ENCODE results near the gene BBX.

Gene BBX

DNA sequence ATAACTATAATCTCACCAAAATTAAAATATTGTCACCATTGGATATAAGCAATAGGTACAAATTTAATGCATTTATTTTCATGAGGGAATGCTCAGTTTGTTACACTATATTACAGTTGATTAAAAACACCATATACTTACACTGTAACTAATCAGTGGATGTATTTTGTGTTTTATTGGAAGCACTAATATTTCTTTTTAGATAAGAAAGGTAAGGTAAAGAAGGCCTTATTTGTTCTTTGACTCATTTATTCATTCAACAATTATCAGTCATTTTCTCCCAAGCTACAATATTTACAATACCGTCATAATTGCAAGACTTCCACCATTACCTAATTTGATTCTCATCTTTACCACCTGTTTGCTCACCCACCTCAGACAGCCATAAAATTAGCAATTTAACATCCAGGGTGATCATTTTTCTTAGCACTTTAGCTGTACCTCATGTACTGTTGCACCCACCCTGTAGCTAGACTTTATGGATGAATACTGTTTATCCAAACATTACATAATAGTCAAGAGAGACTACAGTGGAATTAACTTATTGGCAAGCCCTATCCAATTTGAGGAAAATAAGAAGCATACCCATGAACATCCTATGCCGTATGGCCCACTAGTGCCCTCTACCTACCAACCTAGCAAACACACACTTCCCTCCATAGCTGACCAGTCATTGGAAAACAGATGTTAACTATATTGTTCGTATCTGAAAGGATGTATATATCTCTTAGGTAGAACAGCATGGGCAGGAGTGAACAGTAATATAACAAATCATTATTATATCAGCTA is 229.6 kb downstream of the BBX start:
- peak; percentile 15 for DNase-seq (ENCODE audit: low spot score)

DNA sequence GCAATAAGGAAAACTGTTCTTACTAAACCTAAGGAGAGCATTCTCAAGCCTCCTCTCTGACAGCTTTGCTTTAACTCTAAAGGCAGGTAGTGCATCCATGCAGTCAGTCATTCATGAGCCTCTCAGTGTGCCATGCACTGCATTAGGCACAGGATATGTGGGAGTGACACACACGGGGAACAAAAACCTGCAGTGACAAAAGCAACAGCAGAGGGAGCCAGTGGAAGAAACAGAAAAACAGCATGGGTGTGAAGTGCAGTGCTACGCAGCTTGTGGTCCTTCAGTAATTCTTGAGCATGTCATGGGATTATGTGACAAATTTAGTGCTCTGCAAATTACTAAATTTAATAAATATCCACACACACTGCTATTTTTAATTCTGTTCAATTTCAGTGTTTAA is 230.7 kb downstream of the BBX start:
- peak; percentile 5 for DNase-seq (ENCODE audit: low spot score)

DNA sequence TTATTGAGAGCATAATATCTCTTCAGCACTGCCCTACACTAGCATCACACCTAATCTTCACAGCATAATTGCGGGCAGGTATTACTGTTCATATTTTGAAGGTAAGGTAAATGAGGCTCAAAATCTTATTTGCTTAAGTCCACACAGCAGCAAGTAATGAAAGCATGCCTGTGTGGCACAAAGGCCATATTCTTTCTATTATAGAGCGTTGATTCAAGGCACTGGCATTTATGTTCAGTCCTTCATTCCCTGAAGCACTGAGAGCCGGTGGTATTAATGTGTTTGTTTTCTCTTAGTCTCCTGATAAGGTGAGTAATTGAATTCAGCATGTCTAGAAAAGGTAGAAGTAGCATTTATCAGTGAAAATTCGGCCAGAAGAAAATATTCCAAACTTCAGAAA is 231.2 kb downstream of the BBX start:
- no peak for DNase-seq (ENCODE audit: low spot score)

DNA sequence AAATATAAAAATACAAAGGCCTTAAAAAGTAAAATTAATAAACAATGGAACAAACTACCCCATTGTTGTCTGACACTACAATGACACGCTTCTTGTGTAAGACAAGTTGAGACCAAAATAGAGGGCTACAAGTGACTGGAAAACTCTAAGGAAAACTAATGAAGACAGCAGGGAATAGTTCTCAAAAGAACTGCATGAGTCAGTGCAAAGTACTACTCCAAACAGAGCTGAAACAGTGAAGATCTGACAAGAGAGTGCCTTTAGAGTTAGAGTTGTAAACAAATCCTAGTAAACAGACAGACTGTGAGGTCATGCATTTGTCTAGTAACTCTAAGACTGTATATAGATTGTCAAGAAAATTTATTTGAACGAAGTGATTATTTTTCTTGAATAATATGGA is 233.9 kb downstream of the BBX start:
- no peak for DNase-seq (ENCODE audit: low spot score)

DNA sequence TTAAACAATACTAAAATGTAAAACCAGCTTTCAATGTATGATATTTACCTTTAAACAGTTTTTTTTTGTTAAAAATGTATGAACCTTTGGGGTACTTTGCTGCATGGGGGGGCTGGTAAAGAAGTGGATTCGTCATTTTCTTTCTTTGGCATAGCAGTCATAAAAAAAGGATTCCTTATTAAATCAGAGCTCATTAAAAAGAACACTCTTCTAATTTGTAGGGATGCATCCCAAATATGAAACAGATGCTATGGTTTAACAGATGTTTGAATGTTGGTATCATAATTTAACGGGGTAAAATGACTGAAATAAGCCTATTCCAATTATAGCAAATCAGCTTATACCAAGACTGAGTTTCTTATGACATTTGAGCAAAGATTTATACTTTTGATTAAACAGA is 234.4 kb downstream of the BBX start:
- DNase-seq (ENCODE audit: low spot score) = no peak

DNA sequence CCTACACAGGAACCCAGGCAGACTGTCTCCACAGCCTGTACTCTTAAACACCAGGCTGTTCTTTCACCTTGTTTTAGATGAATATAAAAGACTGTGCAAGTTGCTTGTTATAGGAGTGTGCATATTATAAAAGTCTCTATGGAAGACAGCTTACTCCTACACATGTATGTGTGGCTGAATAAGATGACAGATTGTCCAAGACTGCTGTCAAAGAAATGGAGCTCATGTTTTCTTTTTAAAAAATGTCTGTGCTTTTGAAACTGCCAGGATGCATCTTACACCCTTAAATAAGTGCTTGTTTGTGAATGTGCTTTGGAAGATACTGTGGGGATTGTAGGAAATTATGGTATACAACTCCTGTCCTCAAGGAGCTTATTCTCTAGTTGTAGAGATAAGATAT is 237.4 kb downstream of the BBX start:
- DNase-seq (ENCODE audit: low spot score) = no peak

DNA sequence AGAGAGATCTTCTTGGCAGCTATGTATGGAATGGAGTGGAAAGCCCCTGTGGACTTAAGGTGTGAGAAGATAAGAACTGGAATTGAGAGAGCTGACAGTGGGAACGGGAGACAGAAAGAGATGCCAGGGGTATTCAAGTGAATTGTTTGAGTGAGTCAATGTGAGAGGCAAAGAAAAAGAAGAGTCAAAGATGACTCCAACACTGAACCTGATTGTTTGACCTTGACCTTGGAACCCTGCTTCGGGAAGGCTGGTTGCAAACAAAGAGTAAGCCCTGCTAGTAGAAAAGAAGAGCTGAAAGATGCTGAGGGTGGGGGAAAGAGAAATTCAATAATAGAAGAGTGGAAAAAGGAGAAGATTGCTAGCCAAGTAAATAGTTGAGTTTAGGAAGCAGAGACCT is 238.6 kb downstream of the BBX start:
- no peak for DNase-seq (ENCODE audit: low spot score)

DNA sequence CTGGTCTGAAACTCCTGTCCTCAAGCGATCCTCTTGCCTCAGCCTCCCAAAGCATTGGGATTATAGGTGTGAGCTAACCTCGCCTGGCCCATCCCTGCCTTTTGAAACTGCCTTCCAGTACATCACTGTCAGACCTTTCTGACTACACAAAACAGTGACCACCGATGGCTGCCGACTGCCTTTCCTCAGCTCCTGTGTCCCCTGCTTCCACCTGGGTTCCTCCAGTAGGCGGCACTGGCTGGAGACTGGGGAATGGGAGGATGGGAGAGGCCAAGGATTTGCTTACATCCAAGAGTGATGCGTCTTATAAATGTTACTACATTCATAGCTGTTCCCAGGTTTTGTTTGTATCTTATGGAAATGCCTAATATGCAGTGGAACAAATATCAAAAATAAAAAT is 242.8 kb downstream of the BBX start:
- DNase-seq (ENCODE audit: low spot score) = no peak

DNA sequence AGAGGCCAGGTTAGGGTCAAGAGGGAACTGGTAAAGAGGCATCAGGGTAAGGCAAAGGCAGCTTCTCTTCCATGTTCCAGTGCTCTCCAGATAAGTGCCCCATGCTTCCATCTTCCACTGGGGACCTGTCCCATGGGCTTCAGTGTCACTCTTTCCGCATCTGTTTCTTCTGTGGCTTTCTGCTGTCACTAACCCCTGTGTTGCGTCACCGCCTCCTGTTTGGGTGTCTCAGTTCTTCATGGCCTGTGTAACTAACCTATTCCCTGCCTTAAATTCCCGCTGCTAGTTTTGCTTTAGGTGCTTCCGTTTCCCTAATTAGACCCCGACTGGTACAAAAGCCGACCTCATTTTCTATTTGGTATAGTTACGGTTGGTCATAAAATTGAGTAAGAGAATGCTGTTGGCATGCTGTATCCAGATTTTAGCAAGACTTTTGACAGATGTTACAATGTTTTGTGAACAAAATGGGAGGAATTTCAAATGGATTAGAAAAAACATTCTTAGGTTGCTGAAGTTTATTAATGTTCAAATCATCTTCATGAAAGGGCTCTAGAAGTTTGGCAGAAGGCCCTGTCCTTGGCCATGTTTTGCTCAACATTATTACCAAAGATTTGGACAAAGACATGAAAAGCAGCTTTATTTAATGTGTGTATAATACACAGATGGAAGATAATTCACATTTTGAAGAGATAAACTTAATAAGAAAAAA is 245.3 kb downstream of the BBX start:
- DNase-seq (ENCODE audit: low spot score) = no peak

DNA sequence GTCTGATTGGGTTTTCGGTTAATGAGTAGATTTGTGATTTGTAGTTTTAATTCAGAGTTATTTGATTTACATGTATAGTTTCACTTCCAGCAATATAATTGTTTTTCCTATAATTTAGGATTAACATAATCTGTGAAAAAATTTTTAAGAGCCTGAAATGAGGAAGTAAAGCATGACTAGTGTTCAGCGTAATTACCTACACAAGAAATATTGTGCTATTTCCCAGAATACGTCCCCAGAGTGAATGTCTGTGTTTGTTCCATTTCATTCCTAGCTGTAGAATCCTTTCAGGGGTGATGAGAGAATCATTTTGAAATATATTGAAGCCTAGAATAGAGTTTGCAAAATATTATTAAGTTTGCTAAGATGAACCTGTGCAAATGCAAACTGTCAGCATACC is 247.1 kb downstream of the BBX start:
- no peak for DNase-seq (ENCODE audit: low spot score)

DNA sequence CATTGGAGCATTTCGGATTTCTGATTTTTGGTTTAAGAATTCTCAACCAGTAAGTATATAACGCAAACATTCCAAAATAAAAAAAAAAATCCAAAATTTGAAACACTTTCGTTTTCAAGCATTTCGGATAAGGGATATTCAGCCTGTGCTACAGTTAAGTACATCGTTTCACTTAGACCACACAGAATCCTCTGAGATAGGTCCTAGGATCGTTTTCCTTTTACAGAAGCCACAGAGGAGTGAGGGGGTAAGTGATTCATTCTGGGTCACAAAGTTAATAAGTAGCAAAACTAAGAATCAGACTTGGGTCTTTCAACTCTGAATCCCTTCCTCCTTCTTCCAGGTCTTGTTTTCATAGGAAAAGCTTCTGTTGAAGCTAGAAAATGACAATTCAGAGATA is 249.3 kb downstream of the BBX start:
- no peak for DNase-seq (ENCODE audit: low spot score)

DNA sequence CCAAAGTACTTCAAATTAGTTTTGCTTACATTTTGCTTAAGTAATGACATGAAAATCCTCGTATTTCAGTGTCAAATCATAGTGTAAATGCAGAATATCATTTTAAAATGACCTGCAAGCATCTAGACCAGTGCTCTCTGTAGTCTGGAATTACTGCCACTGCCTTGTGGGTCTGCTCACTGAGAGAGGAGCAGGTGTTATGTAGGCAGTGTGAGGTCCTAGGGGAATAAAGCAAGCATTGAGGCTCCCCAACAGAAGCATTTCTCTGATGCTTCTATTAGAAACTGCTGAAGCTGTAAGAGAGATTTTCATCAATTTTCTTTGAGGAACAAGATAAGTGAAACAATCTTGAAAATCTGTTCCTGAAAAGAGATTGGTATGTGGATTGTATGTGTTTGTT is 253.2 kb downstream of the BBX start:
- DNase-seq (ENCODE audit: low spot score) = no peak

DNA sequence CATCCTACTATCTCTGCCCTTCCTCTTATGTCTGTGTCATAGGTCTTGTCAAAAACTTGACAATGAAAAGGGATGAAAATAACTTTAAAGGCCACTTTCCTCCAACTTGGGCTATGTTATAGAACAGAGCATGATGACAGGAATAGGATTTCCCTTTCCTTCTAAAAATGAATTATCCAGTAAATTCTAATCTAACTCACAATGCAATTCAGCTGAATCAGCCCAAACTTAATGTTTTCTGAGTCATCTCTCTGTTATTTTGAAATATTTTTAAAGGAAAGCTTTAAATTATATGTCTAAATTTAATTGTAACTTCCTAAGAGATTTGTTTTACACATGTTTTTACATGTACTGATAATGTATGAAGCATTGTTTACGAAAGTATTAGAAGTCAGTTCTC is 258.5 kb downstream of the BBX start:
- DNase-seq (ENCODE audit: low spot score) = no peak

DNA sequence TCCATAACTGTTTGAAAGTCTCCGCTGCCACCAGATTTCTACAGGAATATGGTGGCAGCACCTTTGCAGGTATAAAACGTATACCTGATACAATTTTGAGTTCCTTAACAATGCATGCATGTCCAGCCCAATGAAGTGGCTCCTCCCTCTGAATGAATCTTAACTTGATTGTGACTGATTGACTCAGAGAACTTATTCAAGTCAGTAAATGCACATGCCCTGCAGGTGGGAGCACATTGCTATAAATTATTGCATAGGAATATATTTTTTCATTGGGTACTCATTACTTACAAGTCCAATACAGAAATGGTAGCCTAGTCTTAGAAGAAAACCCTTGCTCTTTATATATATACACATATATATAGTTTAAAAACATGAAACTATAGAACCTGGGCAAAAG is 259.3 kb downstream of the BBX start:
- DNase-seq (ENCODE audit: low spot score) = no peak

DNA sequence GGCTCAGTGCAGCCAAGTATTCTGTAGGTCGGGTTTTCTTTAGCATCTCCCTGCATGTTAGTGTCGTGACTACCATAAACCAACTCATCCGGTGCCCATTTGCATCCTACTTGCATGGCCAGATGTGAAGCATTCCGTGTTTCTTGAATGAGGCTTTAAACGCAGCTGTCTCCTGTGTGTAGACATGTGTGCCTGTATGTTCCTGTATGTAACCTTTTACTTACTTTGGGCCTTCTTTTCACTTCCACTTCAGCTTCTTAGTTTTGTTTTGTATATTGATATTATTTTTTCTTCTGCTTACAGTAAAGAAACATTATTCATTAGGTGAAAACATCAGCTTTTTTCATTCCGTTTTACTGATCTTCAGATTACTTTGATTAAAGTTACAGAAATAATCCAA is 267.9 kb downstream of the BBX start:
- DNase-seq (ENCODE audit: low spot score) = no peak

DNA sequence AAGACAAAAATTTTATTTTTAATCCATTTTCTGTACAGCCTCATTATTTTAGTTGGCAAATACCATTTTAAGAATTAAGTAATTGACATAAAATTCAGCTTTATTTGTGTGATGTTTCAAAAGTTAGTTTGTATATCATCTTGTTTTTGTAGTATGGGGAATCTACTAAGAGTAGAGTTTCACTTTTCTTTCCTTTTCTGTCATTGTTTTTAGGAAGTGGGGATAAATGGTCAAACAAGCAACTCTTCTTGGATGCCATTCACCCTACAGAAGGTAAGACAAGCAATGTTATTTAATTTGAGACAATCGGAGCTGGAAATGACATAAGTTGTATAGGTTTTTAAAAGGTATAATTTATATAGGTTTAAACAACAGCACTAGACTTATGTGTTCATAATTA is 268.3 kb downstream of the BBX start:
- DNase-seq (ENCODE audit: low spot score) = no peak

DNA sequence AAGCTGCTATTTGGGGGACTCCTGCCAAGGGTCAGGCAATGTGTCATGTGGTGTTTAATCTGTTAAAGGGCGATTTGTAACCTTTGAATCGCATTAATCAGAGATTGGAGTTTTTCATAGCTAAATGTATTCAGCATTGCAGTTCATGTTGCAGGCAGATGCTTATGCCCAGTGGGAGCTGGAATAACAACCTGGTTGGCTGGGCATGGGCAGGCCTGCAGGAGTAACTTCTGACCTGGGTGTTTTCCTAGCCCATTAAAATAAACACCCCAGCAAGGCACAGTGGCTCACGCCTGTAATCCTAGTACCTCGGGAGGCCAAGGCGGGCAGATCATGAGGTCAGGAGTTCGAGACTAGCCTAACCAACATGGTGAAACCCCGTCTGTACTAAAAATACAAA is 268.7 kb downstream of the BBX start:
- no peak for DNase-seq (ENCODE audit: low spot score)

DNA sequence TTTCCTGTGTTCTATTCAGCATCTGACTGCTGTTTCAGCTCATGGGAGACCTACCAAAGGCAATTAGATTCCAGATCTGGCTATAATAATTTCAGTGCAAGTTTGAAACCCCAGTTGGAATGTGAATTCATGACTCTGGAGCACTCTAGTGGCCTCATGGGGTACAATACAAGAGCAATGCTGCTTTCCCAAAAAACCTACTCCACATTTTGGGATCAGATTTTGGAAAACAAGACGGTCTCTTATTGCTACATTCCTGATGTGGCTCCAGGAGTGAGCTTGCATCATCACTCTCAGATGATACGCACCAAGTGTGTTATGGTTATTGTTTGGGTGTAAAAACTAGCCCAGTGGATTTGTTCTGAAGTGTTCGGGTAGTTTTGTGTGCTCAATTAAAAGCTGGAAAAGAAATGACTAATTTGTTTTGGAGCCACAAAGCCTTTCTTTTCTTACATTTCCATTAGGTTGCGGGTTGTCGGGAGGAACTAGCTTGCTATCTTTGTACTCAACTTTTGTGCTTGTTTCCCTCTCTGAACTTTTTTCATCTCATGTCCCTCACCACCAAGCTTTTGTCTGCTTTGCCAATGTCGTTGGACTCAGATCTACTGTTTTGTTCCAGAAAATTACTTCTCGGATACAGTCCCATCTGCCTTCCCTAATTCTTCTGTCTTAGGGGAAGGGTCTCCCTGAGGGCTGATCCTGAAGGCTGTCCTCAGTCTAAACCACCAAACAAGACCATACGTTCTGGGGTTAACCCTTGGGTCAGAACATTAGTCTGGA is 272.1 kb downstream of the BBX start:
- no peak for DNase-seq (ENCODE audit: low spot score)

DNA sequence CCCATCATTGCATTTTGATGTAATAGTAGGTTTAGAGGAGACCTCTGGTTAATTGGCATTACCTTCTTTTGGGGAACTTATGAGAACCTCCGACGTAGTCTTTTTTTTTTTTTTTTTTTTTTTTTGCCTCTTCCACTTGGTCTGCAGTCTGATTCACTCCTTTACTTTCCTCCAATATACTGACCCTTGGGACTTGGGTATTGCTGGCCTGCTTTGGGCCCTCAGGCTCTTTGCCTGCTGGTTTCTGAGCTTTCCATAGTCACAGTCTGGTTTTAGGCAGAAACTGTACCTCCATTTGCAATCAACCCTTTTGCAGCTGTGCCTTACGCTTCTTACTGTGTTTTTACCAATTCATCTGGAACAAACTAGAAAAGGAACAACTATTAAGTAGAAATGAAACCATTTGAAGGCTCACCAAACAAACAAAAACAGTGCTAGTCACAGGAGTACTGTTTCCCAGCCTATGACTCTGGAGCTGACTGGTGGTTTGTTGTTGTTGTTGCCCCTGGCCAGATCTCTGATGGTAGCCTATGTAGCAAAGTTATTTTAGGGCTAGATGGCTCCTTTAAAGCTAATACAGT is 272.8 kb downstream of the BBX start:
- DNase-seq (ENCODE audit: low spot score) = no peak

DNA sequence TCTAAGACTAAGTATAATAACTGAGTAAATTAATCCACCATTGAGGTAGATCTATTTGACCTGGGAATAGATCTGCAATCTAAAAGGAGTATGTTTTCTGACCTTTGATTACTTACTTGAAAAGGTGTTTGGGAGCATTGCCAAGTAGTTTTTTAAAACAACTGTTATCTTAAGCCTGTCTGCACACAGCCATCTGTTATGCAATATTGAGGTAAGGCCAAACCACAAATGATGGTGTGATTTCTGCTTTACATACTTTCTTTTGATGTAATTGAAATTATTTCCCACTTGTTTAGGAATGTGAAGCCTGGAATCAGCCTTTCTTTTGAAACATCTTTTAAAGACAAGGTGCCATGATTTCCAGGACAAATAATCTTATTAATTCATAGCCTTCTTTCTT is 274.0 kb downstream of the BBX start:
- DNase-seq (ENCODE audit: low spot score) = peak; percentile 49

DNA sequence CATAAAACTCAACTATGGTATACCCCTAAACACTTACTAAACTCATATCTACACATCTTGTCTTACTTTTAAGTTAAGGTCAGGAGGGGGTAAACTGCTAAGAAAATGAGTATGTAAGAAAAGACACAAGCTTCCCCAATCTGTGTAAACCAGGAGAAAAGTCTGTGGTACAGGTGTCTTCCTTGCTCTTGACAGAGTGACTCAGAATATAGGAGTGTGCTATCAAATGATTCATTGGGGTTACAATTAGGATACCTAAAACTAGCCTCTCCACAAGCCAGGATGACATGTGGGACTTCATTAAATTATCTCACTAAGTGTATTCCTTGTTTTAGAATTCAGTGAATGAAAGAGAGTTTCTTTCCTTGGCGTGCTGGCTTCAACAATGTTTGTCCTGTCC is 274.8 kb downstream of the BBX start:
- DNase-seq (ENCODE audit: low spot score) = peak; percentile 7

DNA sequence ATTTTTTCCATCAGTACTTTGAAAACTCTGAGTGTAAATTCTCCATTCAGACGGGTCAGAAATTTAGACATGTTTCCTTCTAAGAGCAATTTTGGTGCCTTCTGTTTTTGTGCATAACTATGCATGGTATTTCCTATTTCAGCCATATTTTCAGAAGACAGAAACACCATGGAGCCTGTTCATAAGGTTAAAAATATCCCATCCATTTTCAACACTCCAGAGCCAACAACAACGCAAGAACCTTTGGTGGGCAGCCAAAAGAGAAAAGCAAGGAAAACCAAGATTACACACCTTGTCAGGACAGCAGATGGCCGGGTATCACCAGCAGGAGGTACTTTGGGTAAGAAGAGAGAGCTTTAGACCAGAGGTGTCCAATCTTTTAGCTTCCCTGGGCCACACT is 275.6 kb downstream of the BBX start:
- DNase-seq (ENCODE audit: low spot score) = no peak

DNA sequence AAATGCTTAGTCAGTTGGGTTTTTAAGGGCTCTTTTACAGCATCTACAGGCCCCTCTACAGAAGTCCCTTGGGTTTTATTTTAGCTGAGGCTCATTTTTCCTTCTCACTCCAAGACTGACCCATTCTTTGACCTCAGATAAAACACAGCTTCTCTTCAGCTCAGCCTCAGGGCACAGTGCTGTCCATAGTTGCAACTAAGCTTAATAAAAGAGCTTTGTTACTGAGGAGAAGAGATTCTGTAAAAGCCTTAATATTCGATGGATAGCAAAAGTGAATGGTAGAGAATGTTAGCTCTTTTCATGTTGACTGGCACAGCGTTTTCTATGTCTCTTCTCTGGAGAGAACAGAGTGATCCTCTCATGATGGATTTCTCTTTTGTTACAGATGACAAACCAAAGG is 277.9 kb downstream of the BBX start:
- no peak for DNase-seq (ENCODE audit: low spot score)

Measured in SW480 (cell line).